OCI-LY1 (cell line): ENCODE measurements around the gene ANKRD11.
"Not testable (repeated sequence)": the region's sequence is repeated elsewhere in the genome, so short reads cannot be mapped to it uniquely, and the experiment has no call there.

ENCODE experiments used
- H2AFZ ChIP-seq: fragments of 200-600 bp; sonication (generic), shearing (Covaris generic); 2 replicates; pipeline ENCODE4 v1.6.0; 2014; ENCODE audit warnings: antibody characterized with exemption, mild to moderate bottlenecking, low read length
- H3F3A ChIP-seq: fragments of 200-600 bp; sonication (generic), shearing (Covaris generic); 2 replicates; pipeline ENCODE4 v1.6.0; 2014; ENCODE audit warnings: mild to moderate bottlenecking, antibody characterized with exemption, low read length, moderate library complexity; ENCODE audit not compliant: insufficient read depth
- H3K27ac ChIP-seq: fragments of 200-600 bp; sonication (generic); 2 replicates; pipeline ENCODE4 v1.5.1; 2014; ENCODE audit warnings: low read length, mixed run types, mild to moderate bottlenecking, low read depth; ENCODE audit not compliant: poor library complexity, severe bottlenecking
- H3K27me3 ChIP-seq: fragments of 200-600 bp; sonication (generic); 2 replicates; pipeline ENCODE4 v1.6.0; 2014; ENCODE audit warnings: antibody characterized with exemption, mild to moderate bottlenecking, low read length, moderate library complexity; ENCODE audit not compliant: insufficient read depth
- H3K36me3 ChIP-seq: fragments of 200-600 bp; sonication (generic); 2 replicates; pipeline ENCODE4 v1.6.1; 2014; ENCODE audit warnings: mild to moderate bottlenecking, antibody characterized with exemption, low read length, moderate library complexity, mixed read lengths; ENCODE audit not compliant: insufficient read depth
- H3K4me1 ChIP-seq: fragments of 200-600 bp; sonication (generic); 2 replicates; pipeline ENCODE4 v1.5.1; 2014; ENCODE audit warnings: mild to moderate bottlenecking, low read length, moderate library complexity; ENCODE audit not compliant: insufficient read depth, severe bottlenecking
- H3K4me2 ChIP-seq: fragments of 200-600 bp; sonication (generic), shearing (Covaris generic); 2 replicates; pipeline ENCODE4 v1.6.1; 2014; ENCODE audit warnings: low read length
- H3K4me3 ChIP-seq: fragments of 200-600 bp; sonication (generic); 2 replicates; pipeline ENCODE4 v1.5.1; 2014; ENCODE audit warnings: low read length, low read depth, mild to moderate bottlenecking, mixed read lengths; ENCODE audit not compliant: poor library complexity, severe bottlenecking
- H3K79me2 ChIP-seq: fragments of 200-600 bp; shearing (Covaris generic); 2 replicates; pipeline ENCODE4 v1.6.1; 2016; ENCODE audit warnings: mixed run types, low read length, mixed read lengths; ENCODE audit not compliant: insufficient read depth
- H3K9ac ChIP-seq: fragments of 200-600 bp; sonication (generic), shearing (Covaris generic); 2 replicates; pipeline ENCODE4 v1.6.1; 2014; ENCODE audit warnings: mild to moderate bottlenecking, low read length, mixed read lengths
- H3K9me2 ChIP-seq: fragments of 200-600 bp; sonication (generic), shearing (Covaris generic); 2 replicates; pipeline ENCODE4 v1.6.1; 2014; ENCODE audit warnings: low read depth, mild to moderate bottlenecking, low read length, mixed read lengths
- H3K9me3 ChIP-seq: fragments of 200-600 bp; shearing (Covaris generic); 2 replicates; pipeline ENCODE4 v1.6.1; 2014; ENCODE audit warnings: low read length, mixed read lengths
- H4K20me1 ChIP-seq: fragments of 200-600 bp; sonication (generic), shearing (Covaris generic); 2 replicates; pipeline ENCODE4 v1.6.0; 2016; ENCODE audit warnings: mild to moderate bottlenecking, low read length; ENCODE audit not compliant: insufficient read depth
- CTCF ChIP-seq: fragments of 200-600 bp; sonication (generic), shearing (Covaris generic); IDR thresholded peaks from 2 replicates; pipeline ENCODE4 v1.5.1; 2017; ENCODE audit warnings: mild to moderate bottlenecking, antibody characterized with exemption, low read length, moderate library complexity, mixed read lengths
- EZH2 ChIP-seq: fragments of 200-600 bp; sonication (generic), shearing (Covaris generic); IDR thresholded peaks from 2 replicates; pipeline ENCODE4 v1.8.0; 2017; ENCODE audit warnings: borderline replicate concordance, mixed run types, mild to moderate bottlenecking, antibody characterized with exemption, low read length, moderate library complexity, mixed read lengths

Gene ANKRD11

DNA sequence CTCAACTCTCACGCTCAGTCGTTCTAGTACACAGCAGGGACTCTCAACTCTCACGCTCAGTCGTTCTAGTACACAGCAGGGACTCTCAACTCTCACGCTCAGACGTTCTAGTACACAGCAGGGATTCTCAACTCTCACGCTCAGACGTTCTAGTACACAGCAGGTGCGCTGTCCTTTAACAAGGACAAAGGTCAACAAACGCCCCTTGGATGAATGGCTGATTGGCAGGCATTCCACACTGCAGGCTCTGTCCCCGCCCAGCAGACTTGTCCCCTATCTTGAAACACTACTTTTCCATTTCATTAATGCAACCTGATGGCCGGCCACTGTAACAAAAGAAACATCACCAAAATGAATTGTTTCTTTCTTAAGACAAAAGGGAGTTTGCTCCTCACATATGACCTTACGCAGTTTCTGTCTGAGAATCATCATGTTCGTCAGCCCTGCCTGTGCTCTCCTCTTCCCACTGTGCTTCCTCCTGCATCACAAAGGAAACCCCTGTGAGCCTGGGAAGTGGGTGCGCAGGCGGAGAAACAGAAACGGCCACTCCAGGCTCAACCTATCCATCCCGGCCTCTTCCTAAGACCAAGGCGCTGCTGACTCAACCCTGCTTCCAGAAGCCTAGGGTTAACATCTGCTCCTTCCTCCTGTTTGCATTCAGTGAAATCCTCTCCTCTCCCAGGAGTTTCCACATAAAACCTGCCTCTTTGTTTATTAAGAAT lies 59.8 kb downstream of the ANKRD11 start:
- TF ChIP-seq CTCF, result no peak
- no peak for TF ChIP-seq EZH2
- H3K9me3 ChIP-seq, result no peaks in the 10 kb centered on the region
- H3K79me2 ChIP-seq, result peaks cover 86% of the 10 kb centered on the region
- peaks cover 27% of the 10 kb centered on the region for H3K36me3 ChIP-seq
- no peak overlapping the region for H2AFZ ChIP-seq
- H4K20me1 ChIP-seq, result peaks cover 3% of the 10 kb centered on the region; the same call in 1 of the 2 replicates
- no peaks in the 10 kb centered on the region; the same call in 1 of the 2 replicates for H3F3A ChIP-seq
- H3K4me2 ChIP-seq, result no peak overlapping the region
- no peaks in the 10 kb centered on the region for H3K27me3 ChIP-seq
- H3K4me3 ChIP-seq, result no peak overlapping the region
- no peak overlapping the region for H3K9ac ChIP-seq
- H3K27ac ChIP-seq, result no peak overlapping the region
- H3K9me2 ChIP-seq, result no peaks in the 10 kb centered on the region
- no peaks in the 10 kb centered on the region for H3K4me1 ChIP-seq

DNA sequence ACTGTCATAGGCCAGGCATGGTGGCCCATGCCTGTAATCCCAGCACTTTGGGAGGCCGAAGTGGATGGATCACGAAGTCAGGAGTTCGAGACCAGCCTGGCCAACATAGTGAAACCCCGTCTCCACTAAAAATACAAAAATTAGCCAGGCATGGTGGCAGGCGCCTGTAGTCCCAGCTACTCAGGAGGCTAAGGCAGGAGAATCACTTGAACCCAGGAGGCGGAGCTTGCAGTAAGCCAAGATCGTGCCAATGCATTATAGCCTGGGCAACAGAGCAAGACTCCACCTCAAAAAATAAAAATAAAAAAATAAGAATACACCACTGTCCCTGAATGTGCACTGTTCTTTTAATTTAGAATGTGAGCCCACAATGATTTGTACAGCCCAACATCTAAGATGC lies 61.8 kb downstream of the ANKRD11 start:
- H3K4me2 ChIP-seq, H3K27me3 ChIP-seq, H2AFZ ChIP-seq, H3K9ac ChIP-seq, H3K27ac ChIP-seq, H3K9me2 ChIP-seq, H3K4me1 ChIP-seq, H3F3A ChIP-seq, H3K4me3 ChIP-seq, H3K9me3 ChIP-seq, H4K20me1 ChIP-seq: not testable (repeated sequence)
- peaks cover 15% of the 10 kb centered on the region for H3K36me3 ChIP-seq
- peaks cover 86% of the 10 kb centered on the region for H3K79me2 ChIP-seq

- H3K79me2 ChIP-seq, result peaks cover 86% of the 10 kb centered on the region
- no peaks in the 10 kb centered on the region for H3K9me3 ChIP-seq
- no peak for TF ChIP-seq CTCF
- TF ChIP-seq EZH2, result no peak
- H3K4me2 ChIP-seq, result no peak overlapping the region
- H3K4me3 ChIP-seq, result no peak overlapping the region
- H2AFZ ChIP-seq, result no peak overlapping the region
- peaks cover 11% of the 10 kb centered on the region for H3K36me3 ChIP-seq
- no peak overlapping the region for H3K9ac ChIP-seq
- H3K27me3 ChIP-seq, result no peaks in the 10 kb centered on the region
- H4K20me1 ChIP-seq, result peaks cover 3% of the 10 kb centered on the region; the same call in 1 of the 2 replicates
- peaks cover 20% of the 10 kb centered on the region for H3K4me1 ChIP-seq
- no peaks in the 10 kb centered on the region for H3K9me2 ChIP-seq
- H3K27ac ChIP-seq, result no peak overlapping the region
- H3F3A ChIP-seq, result no peaks in the 10 kb centered on the region; the same call in 1 of the 2 replicates
These were observed 63.4 kb downstream of the ANKRD11 start for GRCh38 chr16:89426736-89427530.
